ENCODE measurements around the gene PRKAR2A. TPM values are rescaled to one million over a fixed set of nuclear protein-coding genes. Genes with fewer than 3 reads are reported as not detected.

The PRKAR2A gene
- total and polyA plus RNA-seq, 4 donors = 12.1 to 28.5 (median 13.9) TPM

- Histone ChIP-seq H3K27me3 (ENCODE audit: control insufficient read depth in 4 of 4, insufficient read depth in 4 of 4, low read length in 3 of 4) (no peaks in the 10 kb centered on the region), H3K9ac (ENCODE audit: low read depth in 1 of 2, low read length in 2 of 2) (no peak overlapping the region), H3K4me3 (ENCODE audit: low read depth in 1 of 3, low read length in 3 of 3) (no peak overlapping the region), H3K9me3 (ENCODE audit: control insufficient read depth in 4 of 4, low read length in 3 of 4) (no peaks in the 10 kb centered on the region), H3K27ac (ENCODE audit: low read depth in 1 of 2, low read length in 2 of 2) (no peak overlapping the region), H3K4me1 (ENCODE audit: control insufficient read depth in 4 of 4, insufficient read depth in 4 of 4, low read length in 3 of 4) (peaks cover 0 to 5% (median 4%) of the 10 kb centered on the region in 4 donors), H3K36me3 (ENCODE audit: control insufficient read depth in 4 of 4, insufficient read depth in 3 of 4, low read depth in 1 of 4, low read length in 3 of 4) (peaks cover 4 to 11% (median 6%) of the 10 kb centered on the region in 4 donors)
- WGBS = 89% methylated on average over 11 of the region's 11 CpGs
- TF ChIP-seq EGR1 (IDR thresholded peaks at IDR 0.05; ENCODE audit: low read depth in 2 of 2) = no peak
- no peak for TF ChIP-seq SP1 (IDR thresholded peaks at IDR 0.05)
- no peak for TF ChIP-seq NR2F2 (IDR thresholded peaks at IDR 0.05)
- no peak for TF ChIP-seq HNF4A (conservative IDR thresholded peaks at IDR 0.05)
- TF ChIP-seq JUND (IDR thresholded peaks at IDR 0.05) = no peak
- no peak for TF ChIP-seq ATF3 (IDR thresholded peaks at IDR 0.05)
- no peak for TF ChIP-seq TAF1 (conservative IDR thresholded peaks at IDR 0.05)
- no peak for TF ChIP-seq ZBTB33 (IDR thresholded peaks at IDR 0.05)
- no peak for TF ChIP-seq MAX (IDR thresholded peaks at IDR 0.05)
- TF ChIP-seq CTCF (IDR thresholded peaks at IDR 0.05; ENCODE audit: low read depth, low read length, missing input control) = no peak
- TF ChIP-seq YY1 (IDR thresholded peaks at IDR 0.05) = no peak
- no peak for TF ChIP-seq REST (IDR thresholded peaks at IDR 0.05)
- no peak for DNase-seq (ENCODE audit: low spot score)
Measured at GRCh38 chr3:48700731-48701405, 146.8 kb downstream of the PRKAR2A start.

GRCh38 chr3:48698891-48699290, 148.8 kb downstream of the PRKAR2A start:
- no peak for DNase-seq (ENCODE audit: low spot score)
- Histone ChIP-seq H3K27me3 (ENCODE audit: control insufficient read depth in 4 of 4, insufficient read depth in 4 of 4, low read length in 3 of 4) (no peaks in the 10 kb centered on the region), H3K4me3 (ENCODE audit: low read depth in 1 of 3, low read length in 3 of 3) (no peak overlapping the region), H3K27ac (ENCODE audit: low read depth in 1 of 2, low read length in 2 of 2) (no peak overlapping the region), H3K4me1 (ENCODE audit: control insufficient read depth in 4 of 4, insufficient read depth in 4 of 4, low read length in 3 of 4) (peaks cover 0 to 5% (median 4%) of the 10 kb centered on the region in 4 donors), H3K9me3 (ENCODE audit: control insufficient read depth in 4 of 4, low read length in 3 of 4) (no peaks in the 10 kb centered on the region), H3K9ac (ENCODE audit: low read depth in 1 of 2, low read length in 2 of 2) (no peak overlapping the region), H3K36me3 (ENCODE audit: control insufficient read depth in 4 of 4, insufficient read depth in 3 of 4, low read depth in 1 of 4, low read length in 3 of 4) (peaks cover 8 to 26% (median 16%) of the 10 kb centered on the region in 4 donors)
- WGBS = 96% methylated on average over 8 of the region's 8 CpGs
- TF ChIP-seq CTCF (IDR thresholded peaks at IDR 0.05; ENCODE audit: low read depth, low read length, missing input control) = no peak
- no peak for TF ChIP-seq NR2F2 (IDR thresholded peaks at IDR 0.05)
- no peak for TF ChIP-seq ZBTB33 (IDR thresholded peaks at IDR 0.05)
- TF ChIP-seq YY1 (IDR thresholded peaks at IDR 0.05) = no peak
- no peak for TF ChIP-seq HNF4A (conservative IDR thresholded peaks at IDR 0.05)
- no peak for TF ChIP-seq RXRA (IDR thresholded peaks at IDR 0.05)
- TF ChIP-seq RAD21 (IDR thresholded peaks at IDR 0.05) = no peak

Measured in liver (tissue), 9 donors.